ENCODE data around the gene UBAP2. TPM values are rescaled to one million over a fixed set of nuclear protein-coding genes. Genes with fewer than 3 reads are reported as not detected.

UBAP2 gene
- total RNA-seq, 3 donors from 2014 or later (not counting 1 experiment from before 2014, with no cell fraction given) = 30.2 to 34.4 (median 31.1) TPM

GRCh38 chr9:34016149-34016548 is 32.5 kb downstream of the UBAP2 start:
- Mint-ChIP-seq H3K4me1 (peaks cover 0 to 5% of the 10 kb centered on the region in 2 donors), H3K36me3 (no peaks in the 10 kb centered on the region), H3K27ac (peak overlapping the region in 1 of 2 donors; percentile 56), H3K4me3 (no peak overlapping the region), H3K27me3 (ENCODE audit: low read depth in 2 of 2) (no peaks in the 10 kb centered on the region), H3K9me3 (no peaks in the 10 kb centered on the region)
- no peaks in the 10 kb centered on the region for H3K36me3 ChIP-seq (ENCODE audit: control insufficient read depth, insufficient read depth, low read length)
- H3K4me1 ChIP-seq (ENCODE audit: control insufficient read depth, insufficient read depth, low read length) = no peaks in the 10 kb centered on the region
- WGBS (ENCODE audit: insufficient coverage) = no CpG with 5 or more reads among the region's 4 CpGs
- no peaks in the 10 kb centered on the region for H3K27me3 ChIP-seq (ENCODE audit: control insufficient read depth, insufficient read depth, low read length)
- TF ChIP-seq CTCF (IDR thresholded peaks at IDR 0.05) = no peak
- H3K4me3 ChIP-seq (ENCODE audit: low read length) = no peak overlapping the region
- intact Hi-C loops (cut with micrococcal nuclease) = no loop called here
- ATAC-seq (no peak), DNase-seq (no peak)
- no peaks in the 10 kb centered on the region for H3K9me3 ChIP-seq (ENCODE audit: control insufficient read depth, insufficient read depth, low read length)
- H3K27ac ChIP-seq (ENCODE audit: low read length) = no peak overlapping the region

- no peak overlapping the region for H3K27ac Mint-ChIP-seq
- Histone ChIP-seq H3K4me1 (ENCODE audit: control insufficient read depth, insufficient read depth, low read length) (no peaks in the 10 kb centered on the region), H3K27me3 (ENCODE audit: control insufficient read depth, insufficient read depth, low read length) (no peaks in the 10 kb centered on the region), H3K9me3 (ENCODE audit: control insufficient read depth, insufficient read depth, low read length) (no peaks in the 10 kb centered on the region), H3K27ac (ENCODE audit: low read length) (no peak overlapping the region), H3K36me3 (ENCODE audit: control insufficient read depth, insufficient read depth, low read length) (peaks cover 2% of the 10 kb centered on the region), H3K4me3 (ENCODE audit: low read length) (no peak overlapping the region)
- H3K27me3 Mint-ChIP-seq (ENCODE audit: low read depth in 2 of 2) = no peaks in the 10 kb centered on the region
- H3K4me1 Mint-ChIP-seq = peaks cover 0 to 4% of the 10 kb centered on the region in 2 donors
- no peak for ATAC-seq
- peak; percentile 55 for TF ChIP-seq CTCF (IDR thresholded peaks at IDR 0.05)
- H3K4me3 Mint-ChIP-seq = no peak overlapping the region
- intact Hi-C loops (cut with micrococcal nuclease) = loop anchor here (1.0 kb wide), 2 partner anchors 63 to 242 kb away; no protein-coding TSS in a partner anchor
- H3K36me3 Mint-ChIP-seq = no peaks in the 10 kb centered on the region
- peak in 1 of 2 donors; percentile 53 for DNase-seq
- H3K9me3 Mint-ChIP-seq = no peaks in the 10 kb centered on the region
- WGBS (ENCODE audit: insufficient coverage) = 97% methylated on average over 3 of the region's 4 CpGs
Observed at GRCh38 chr9:34010979-34011378, 37.7 kb downstream of the UBAP2 start.

- Mint-ChIP-seq H3K36me3 (no peaks in the 10 kb centered on the region), H3K4me1 (no peaks in the 10 kb centered on the region), H3K9me3 (no peaks in the 10 kb centered on the region), H3K27ac (peak overlapping the region in 1 of 2 donors; percentile 54), H3K27me3 (ENCODE audit: low read depth in 2 of 2) (no peaks in the 10 kb centered on the region), H3K4me3 (no peak overlapping the region)
- no peak overlapping the region for H3K27ac ChIP-seq (ENCODE audit: low read length)
- no peak overlapping the region for H3K4me3 ChIP-seq (ENCODE audit: low read length)
- H3K4me1 ChIP-seq (ENCODE audit: control insufficient read depth, insufficient read depth, low read length) = no peaks in the 10 kb centered on the region
- no peak for DNase-seq
- TF ChIP-seq CTCF (IDR thresholded peaks at IDR 0.05) = no peak
- ATAC-seq = no peak
- H3K36me3 ChIP-seq (ENCODE audit: control insufficient read depth, insufficient read depth, low read length) = peaks cover 9% of the 10 kb centered on the region
- H3K27me3 ChIP-seq (ENCODE audit: control insufficient read depth, insufficient read depth, low read length) = no peaks in the 10 kb centered on the region
- H3K9me3 ChIP-seq (ENCODE audit: control insufficient read depth, insufficient read depth, low read length) = no peaks in the 10 kb centered on the region
- WGBS (ENCODE audit: insufficient coverage) = 90% methylated on average over 2 of the region's 2 CpGs
- intact Hi-C loops (cut with micrococcal nuclease) = no loop called here
Observed at GRCh38 chr9:34001951-34002350, 46.7 kb downstream of the UBAP2 start.

GRCh38 chr9:34001298-34001697 is 47.4 kb downstream of the UBAP2 start:
- no peaks in the 10 kb centered on the region for H3K9me3 Mint-ChIP-seq
- no peaks in the 10 kb centered on the region for H3K9me3 ChIP-seq (ENCODE audit: control insufficient read depth, insufficient read depth, low read length)
- 94% methylated on average over 3 of the region's 3 CpGs for WGBS (ENCODE audit: insufficient coverage)
- no peaks in the 10 kb centered on the region for H3K36me3 Mint-ChIP-seq
- no peak overlapping the region for H3K4me3 Mint-ChIP-seq
- H3K4me1 ChIP-seq (ENCODE audit: control insufficient read depth, insufficient read depth, low read length) = no peaks in the 10 kb centered on the region
- intact Hi-C loops (cut with micrococcal nuclease) = no loop called here
- H3K27ac Mint-ChIP-seq = peak overlapping the region in 1 of 2 donors; percentile 54
- H3K27ac ChIP-seq (ENCODE audit: low read length) = no peak overlapping the region
- H3K36me3 ChIP-seq (ENCODE audit: control insufficient read depth, insufficient read depth, low read length) = peaks cover 12% of the 10 kb centered on the region
- no peak overlapping the region for H3K4me3 ChIP-seq (ENCODE audit: low read length)
- no peak for ATAC-seq
- TF ChIP-seq CTCF (IDR thresholded peaks at IDR 0.05) = no peak
- no peak for DNase-seq
- H3K27me3 ChIP-seq (ENCODE audit: control insufficient read depth, insufficient read depth, low read length) = no peaks in the 10 kb centered on the region
- no peaks in the 10 kb centered on the region for H3K4me1 Mint-ChIP-seq
- no peaks in the 10 kb centered on the region for H3K27me3 Mint-ChIP-seq (ENCODE audit: low read depth in 2 of 2)

Measured in natural killer cell (primary cell).